ENCODE data around the gene PHEX. TPM values are rescaled to one million over a fixed set of nuclear protein-coding genes. Genes with fewer than 3 reads are reported as not detected.
"Not testable (repeated sequence)": the region's sequence is repeated elsewhere in the genome, so short reads cannot be mapped to it uniquely, and the experiment has no call there.

The PHEX gene
- total RNA-seq, 2 donors from 2014 or later, result 0.93 to 1.5 TPM

DNA sequence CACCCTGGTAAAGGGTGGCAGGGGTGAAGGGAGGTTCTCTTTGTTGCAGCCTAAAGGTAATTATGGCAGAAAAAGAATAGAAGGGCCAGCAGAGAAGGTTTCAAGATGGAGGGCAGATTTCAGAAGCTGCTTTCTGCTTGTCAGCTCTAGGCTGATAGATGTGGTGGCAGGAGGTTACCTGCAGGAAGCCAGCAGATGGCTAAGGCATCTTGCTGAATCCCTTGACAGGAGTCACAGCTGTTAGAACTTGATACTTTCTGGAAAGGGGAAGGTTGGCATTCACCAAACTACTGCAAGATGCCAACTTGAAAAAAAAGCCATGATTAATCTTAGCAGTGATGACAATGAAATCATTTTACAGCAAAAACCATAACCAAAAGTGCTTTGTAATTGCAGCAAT lies 171.1 kb downstream of the PHEX start:
- DNase-seq (ENCODE audit: low spot score in 2 of 2) (no peak), ATAC-seq (no peak)
- Mint-ChIP-seq H3K9me3 (no peaks in the 10 kb centered on the region), H3K36me3 (no peaks in the 10 kb centered on the region), H3K27ac (no peak overlapping the region)

DNA sequence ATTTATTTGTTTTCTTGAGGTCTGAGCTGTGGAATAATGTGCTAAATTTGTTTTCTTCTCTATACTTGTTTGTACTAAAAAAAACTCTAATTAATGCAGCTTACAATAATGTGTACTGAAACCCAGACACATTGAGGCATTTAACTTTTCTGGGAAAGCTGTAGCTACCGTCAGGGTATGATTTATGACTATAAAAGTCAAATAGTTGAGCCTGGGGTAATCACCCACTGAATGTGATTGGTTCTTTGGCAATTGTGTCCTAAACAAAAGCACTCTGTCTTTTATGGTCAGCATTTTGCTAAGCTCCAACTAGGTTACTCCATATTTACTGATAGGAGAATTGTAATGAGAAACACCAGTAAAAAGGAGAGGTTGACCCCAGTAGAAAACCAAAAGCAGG lies 174.7 kb downstream of the PHEX start:
- DNase-seq (ENCODE audit: low spot score in 2 of 2) (no peak), ATAC-seq (no peak)
- H3K36me3 Mint-ChIP-seq, result no peaks in the 10 kb centered on the region

DNA sequence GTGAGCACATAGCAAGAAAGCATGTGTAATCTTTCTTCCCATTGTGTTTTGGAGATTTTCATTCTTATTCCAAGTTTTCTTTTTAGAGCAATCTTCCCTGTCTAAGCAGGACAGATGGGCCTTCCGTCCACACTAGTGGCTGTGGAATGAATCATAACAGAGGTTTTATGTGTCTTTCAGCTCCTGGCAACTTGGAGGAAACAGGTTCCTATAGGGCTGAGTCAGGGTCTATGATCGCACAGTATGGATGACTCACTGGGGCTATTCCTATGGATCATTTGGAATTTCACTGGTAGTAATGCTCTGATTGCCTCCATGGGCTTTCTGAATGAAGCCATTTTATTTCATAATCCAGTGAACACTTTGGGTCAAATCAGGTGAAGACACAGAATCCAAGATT lies 188.8 kb downstream of the PHEX start:
- no peaks in the 10 kb centered on the region for H3K36me3 Mint-ChIP-seq
- H3K9me3 Mint-ChIP-seq, result no peaks in the 10 kb centered on the region
- ATAC-seq (no peak), DNase-seq (ENCODE audit: low spot score in 2 of 2) (no peak)
- H3K27ac Mint-ChIP-seq, result no peak overlapping the region

More for the DNA sequence above, 174.7 kb downstream of the PHEX start:
- Mint-ChIP-seq H3K9me3 (no peaks in the 10 kb centered on the region), H3K27ac (no peak overlapping the region)

DNA sequence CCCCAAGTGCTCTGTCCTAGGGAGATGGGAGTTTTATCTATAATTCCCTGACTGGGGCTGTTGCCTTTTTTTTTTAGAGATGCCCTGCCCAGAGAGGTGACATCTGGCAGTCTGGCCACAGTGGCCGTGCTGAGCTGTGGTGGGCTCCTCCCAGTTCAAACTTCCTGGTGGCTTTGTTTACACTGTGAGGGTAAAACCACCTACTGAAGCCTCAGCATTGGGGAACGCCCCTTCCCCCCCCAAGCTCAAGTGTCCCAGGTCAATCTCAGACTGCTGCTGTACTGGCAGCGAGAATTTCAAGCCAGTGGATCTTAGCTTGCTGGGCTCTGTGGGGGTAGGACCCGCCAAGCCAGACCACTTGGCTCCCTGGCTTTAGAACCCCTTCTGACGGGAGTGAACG lies 202.3 kb downstream of the PHEX start:
- H3K9me3 Mint-ChIP-seq, result no peaks in the 10 kb centered on the region
- no peaks in the 10 kb centered on the region for H3K36me3 Mint-ChIP-seq
- no peak overlapping the region for H3K27ac Mint-ChIP-seq
- ATAC-seq (no peak), DNase-seq (ENCODE audit: low spot score in 2 of 2) (no peak)

DNA sequence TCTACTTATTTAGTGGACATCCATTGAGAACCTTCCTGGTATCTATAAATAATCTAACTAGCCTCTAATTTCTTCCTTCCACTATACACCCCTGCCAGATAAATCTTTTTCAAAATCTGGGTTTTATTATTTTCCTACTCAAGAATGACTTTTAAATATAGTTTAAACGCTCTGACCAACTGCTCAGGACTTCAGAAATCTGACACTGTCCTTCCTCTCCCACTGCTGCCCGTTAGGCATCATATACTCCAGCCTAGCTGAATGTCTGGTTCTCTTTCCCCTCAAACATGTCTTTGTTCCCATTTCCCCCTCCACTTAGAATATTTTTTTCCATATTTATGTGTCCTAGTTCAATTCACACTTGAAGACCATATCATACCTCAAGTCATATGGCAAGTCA lies 205.4 kb downstream of the PHEX start:
- DNase-seq (ENCODE audit: low spot score in 2 of 2) (no peak), ATAC-seq (no peak)
- no peaks in the 10 kb centered on the region for H3K9me3 Mint-ChIP-seq
- no peaks in the 10 kb centered on the region for H3K36me3 Mint-ChIP-seq
- H3K27ac Mint-ChIP-seq, result no peak overlapping the region

DNA sequence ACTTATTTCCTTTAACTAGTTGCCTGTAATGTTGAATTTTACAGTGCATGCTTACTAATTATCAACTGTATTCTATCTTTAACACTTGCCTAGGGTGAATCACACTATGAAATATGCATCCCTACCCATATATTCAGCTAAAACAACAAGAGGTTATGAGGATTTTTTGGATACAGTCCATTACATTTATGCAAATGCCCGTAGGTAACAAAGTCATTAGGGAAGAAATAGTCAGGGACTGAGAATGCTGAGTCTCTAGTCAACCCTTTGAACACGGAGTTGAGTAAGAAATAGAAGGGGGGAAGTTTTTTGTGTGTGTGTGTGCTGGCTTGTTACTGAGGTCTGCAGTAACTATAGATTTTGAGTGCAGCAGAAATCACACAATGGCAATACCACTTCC lies 214.5 kb downstream of the PHEX start:
- Mint-ChIP-seq H3K9me3 (no peaks in the 10 kb centered on the region), H3K27ac (no peak overlapping the region), H3K36me3 (no peaks in the 10 kb centered on the region)
- no peak for ATAC-seq
- DNase-seq (ENCODE audit: low spot score in 2 of 2), result no peak

DNA sequence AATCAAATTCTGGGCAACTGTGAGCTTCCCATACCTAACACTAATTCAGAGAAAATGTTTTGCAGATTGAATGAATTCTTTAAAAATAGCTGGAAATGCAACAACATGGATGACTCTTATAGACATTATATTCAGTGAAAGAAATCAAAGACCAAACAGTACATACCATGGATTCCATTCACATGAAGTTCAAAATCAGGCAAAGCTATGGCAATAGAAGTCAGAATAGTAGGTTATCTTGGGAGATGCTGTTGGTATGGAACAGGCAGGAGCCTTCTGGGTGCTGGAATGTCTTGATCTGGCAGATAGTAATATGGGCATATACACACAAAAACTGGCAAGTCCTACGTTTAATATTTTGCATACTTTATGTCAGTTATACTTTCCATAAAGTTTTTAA lies 215.0 kb downstream of the PHEX start:
- no peak for ATAC-seq
- no peaks in the 10 kb centered on the region for H3K9me3 Mint-ChIP-seq
- no peak for DNase-seq (ENCODE audit: low spot score in 2 of 2)
- no peaks in the 10 kb centered on the region for H3K36me3 Mint-ChIP-seq
- no peak overlapping the region for H3K27ac Mint-ChIP-seq

DNA sequence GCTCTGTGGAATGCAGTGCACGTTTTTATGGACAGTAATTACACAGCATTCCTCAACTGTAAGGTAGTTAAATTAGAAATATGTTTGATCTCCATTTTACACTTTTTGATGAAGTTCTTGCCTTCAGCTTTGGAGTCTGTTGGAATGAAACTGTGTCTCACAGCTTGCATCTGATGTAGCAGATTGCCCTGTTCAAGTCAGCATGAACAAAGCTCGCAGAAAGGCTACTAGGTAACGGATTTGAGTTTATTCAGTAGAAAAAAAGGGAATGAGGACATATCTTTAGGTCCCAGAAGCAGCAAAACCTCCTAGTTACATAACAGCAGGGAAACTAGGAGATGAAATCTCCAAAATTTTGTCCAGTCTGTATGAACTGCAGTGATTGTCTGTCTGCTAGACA lies 216.3 kb downstream of the PHEX start:
- no peak for ATAC-seq

DNA sequence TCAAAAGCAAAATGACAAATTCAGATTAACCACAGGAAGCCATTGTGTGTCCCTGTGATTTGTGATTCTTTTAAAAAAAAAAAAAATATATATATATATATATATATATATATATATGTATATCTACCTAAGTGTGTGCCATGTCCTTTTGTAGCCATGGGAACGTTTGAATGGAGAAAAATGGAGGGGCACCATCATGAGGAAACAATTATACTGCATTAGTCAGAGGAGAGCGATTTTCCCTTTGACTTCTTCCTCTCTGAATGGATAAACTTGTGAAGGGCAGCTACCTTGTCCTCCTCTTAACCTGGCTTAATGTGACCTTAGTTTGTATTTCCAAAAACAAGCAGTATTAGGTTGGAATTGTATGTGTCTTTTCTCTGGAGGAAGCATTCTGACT lies 217.2 kb downstream of the PHEX start:
- DNase-seq (ENCODE audit: low spot score in 2 of 2) (no peak), ATAC-seq (no peak)
- no peak overlapping the region for H3K27ac Mint-ChIP-seq
- H3K9me3 Mint-ChIP-seq, result no peaks in the 10 kb centered on the region
- no peaks in the 10 kb centered on the region for H3K36me3 Mint-ChIP-seq

More for the DNA sequence above, 216.3 kb downstream of the PHEX start:
- no peaks in the 10 kb centered on the region for H3K9me3 Mint-ChIP-seq
- DNase-seq (ENCODE audit: low spot score in 2 of 2), result no peak
- no peaks in the 10 kb centered on the region for H3K36me3 Mint-ChIP-seq
- no peak overlapping the region for H3K27ac Mint-ChIP-seq

DNA sequence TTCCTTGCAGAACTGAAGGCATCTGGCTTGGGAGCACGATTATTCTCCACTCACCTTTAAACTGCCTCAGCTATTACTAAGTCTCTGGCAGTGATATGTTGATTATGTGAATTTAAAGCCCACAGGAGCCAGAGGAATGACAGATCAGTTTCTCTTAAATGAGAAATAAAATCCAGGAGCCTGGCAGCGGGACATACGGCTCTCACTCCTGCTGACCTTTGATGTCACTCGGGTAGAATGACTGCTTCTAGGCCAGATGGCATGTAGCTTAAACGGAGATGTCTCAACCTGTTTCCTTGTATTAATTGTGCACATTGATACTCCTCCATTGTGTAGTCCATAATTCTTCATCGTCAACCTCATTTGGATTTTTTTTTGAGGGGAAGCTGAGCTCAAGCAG lies 236.6 kb downstream of the PHEX start:
- Mint-ChIP-seq H3K36me3 (no peaks in the 10 kb centered on the region), H3K27ac (no peak overlapping the region), H3K9me3 (no peaks in the 10 kb centered on the region)
- no peak for DNase-seq (ENCODE audit: low spot score in 2 of 2)
- no peak for ATAC-seq

DNA sequence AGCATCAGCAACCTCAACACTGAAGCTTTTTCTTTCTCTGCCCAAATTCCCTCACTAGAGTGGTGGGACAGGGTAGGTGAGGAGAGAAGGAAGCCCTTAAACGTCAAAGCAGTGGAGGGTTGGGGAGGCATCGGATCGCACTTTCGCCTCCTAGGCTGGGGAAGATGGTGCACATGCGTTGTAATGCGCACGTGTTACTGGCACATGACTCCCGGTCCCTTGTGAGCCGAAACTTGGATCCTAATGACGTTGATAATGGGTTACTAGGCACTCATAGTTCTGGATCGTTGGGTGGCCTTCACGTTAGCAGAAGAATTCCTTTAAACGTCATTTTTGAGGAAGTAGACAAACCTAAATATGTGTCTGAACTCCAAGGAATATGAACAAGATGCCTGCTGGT lies 240.5 kb downstream of the PHEX start, which contains the start of gene CBLL2:
CBLL2 (plus strand) TSS at position 301 of the 400 bp plus-strand sequence; CDS start at position 380, 79 bp downstream.
- Mint-ChIP-seq H3K36me3 (no peaks in the 10 kb centered on the region), H3K27ac (no peak within 1 kb of the TSS), H3K9me3 (no peaks in the 10 kb centered on the region)
- DNase-seq (ENCODE audit: low spot score in 2 of 2) (no peak), ATAC-seq (no peak)

DNA sequence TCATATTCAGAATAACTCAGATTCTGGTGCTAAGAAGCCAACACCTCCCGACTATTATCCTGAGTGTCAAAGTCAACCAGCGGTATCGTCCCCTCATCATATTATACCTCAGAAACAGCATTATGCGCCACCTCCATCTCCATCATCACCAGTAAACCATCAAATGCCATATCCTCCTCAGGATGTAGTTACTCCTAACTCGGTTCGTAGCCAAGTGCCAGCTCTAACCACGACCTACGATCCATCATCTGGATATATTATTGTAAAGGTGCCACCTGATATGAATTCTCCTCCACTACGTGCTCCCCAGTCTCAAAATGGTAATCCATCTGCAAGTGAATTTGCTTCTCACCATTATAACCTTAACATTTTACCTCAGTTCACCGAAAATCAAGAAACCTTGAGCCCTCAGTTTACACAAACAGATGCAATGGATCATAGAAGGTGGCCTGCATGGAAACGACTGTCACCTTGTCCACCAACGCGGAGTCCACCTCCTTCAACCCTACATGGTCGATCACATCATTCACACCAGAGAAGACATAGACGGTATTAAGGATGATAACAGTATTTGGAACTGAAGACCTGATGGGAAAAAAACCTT lies 241.7 kb downstream of the PHEX start:
- ATAC-seq, result no peak
- DNase-seq (ENCODE audit: low spot score in 2 of 2), result no peak
- Mint-ChIP-seq H3K9me3 (no peaks in the 10 kb centered on the region), H3K27ac (no peak overlapping the region), H3K36me3 (no peaks in the 10 kb centered on the region)

DNA sequence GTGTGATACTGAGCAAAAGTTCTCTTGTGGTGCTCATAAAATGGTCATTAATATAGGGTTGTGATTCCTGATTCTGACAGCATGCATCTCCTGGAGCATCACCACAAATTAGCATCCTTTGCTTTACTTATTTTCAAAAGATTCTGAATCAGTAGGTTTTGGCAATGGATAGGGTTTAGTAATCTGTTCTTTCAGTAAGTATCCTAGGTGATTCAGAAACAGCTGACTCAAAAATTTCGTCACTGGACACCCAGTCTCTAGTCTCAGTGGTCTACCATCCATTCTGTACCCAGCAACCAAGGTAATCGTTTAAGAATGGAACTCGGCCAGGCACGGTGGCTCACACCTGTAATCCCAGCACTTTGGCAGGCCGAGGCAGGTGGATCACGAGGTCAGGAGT lies 244.7 kb downstream of the PHEX start:
- Mint-ChIP-seq H3K36me3 (no peaks in the 10 kb centered on the region), H3K9me3 (no peaks in the 10 kb centered on the region), H3K27ac (no peak overlapping the region)
- DNase-seq (ENCODE audit: low spot score in 2 of 2) (no peak), ATAC-seq (no peak)

DNA sequence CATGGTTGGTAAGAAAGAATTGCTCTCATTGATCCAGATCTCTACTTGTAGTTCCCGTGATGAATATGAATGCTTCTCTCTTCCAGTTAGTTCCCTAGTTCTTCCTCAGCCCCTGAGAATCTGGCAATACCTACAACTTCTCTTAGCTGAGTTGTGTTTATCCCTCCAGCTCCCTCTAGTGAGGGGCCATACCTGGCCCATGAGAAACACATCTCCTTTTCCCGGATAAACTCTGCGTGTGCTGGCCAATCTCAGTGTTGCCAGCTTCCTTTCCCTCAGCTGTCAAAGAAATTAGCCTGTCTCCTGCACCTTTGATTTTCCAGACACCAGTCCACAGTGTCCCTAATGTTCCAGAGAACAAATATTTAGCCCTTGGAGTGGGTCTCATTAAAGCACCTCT lies 246.2 kb downstream of the PHEX start:
- no peak for DNase-seq (ENCODE audit: low spot score in 2 of 2)
- Mint-ChIP-seq H3K27ac (no peak overlapping the region), H3K36me3 (no peaks in the 10 kb centered on the region), H3K9me3 (peaks cover 6 to 8% of the 10 kb centered on the region in 2 donors)
- ATAC-seq, result no peak

DNA sequence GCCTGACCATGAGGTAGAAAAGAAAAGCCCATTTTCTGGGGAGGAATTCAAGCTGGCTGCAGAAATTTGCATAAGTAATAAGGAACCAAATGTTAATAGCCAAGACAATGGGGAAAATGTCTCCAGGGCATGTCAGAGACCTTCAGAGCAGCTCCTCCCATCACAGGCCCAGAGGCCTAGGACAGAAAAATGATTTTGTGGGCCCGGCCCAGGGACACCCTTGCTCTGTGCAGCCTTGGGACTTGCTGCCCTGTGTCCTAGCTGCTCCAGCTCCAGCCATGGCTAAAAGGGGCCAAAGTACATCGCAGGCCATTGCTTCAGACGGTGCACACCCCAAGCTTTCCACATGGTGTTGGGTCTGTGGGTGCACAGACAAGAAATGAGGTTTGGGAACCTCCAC lies 257.1 kb downstream of the PHEX start:
- ATAC-seq; H3K9me3 Mint-ChIP-seq; H3K36me3 Mint-ChIP-seq; H3K27ac Mint-ChIP-seq; DNase-seq (ENCODE audit: low spot score in 2 of 2): not testable (repeated sequence)

DNA sequence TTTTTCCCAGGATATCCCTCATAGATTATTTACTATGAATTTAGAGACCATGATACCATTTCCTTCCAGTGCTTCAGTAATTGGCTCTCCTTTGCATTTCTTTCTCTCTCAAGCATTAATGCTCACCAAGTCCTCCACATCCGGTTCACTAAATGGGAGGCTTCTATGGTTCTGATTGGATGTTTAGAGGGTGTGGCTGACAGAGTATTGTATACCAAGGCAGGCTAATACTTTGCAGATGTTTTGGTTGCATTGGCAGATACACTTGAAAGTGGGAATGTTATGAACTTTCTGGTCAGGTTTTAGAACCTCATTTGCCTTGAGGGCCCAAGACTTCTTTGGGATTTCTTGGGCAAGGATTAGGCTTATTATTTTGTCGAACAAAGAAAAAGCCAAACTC lies 264.7 kb downstream of the PHEX start:
- ATAC-seq (no peak), DNase-seq (ENCODE audit: low spot score in 2 of 2) (no peak)
- no peaks in the 10 kb centered on the region for H3K9me3 Mint-ChIP-seq
- no peak overlapping the region for H3K27ac Mint-ChIP-seq
- H3K36me3 Mint-ChIP-seq, result no peaks in the 10 kb centered on the region

DNA sequence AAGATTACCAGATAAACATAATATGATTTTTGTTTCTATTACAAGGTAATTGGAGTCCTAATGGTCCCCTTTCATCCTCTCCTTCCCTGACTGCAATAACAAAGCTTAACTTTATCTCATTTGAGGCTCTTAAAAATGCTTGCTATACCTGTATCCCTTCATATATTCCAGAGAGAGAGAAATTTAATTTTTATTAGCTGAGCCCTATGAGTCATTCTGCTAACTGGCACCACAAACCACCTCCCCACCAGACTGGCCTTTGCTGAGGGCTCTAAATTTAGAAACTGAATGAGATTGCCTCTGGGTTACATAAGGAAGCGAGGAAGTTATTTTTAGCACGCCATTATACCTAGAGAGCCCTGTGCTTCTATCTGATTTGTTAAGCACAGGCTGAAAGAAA lies 268.0 kb downstream of the PHEX start:
- DNase-seq (ENCODE audit: low spot score in 2 of 2), result no peak
- ATAC-seq, result no peak
- Mint-ChIP-seq H3K36me3 (no peaks in the 10 kb centered on the region), H3K27ac (no peak overlapping the region), H3K9me3 (no peaks in the 10 kb centered on the region)
